ENCODE results near the gene TAF1B.

Gene TAF1B

GRCh38 chr2:9885036-9885684 is 41.9 kb downstream of the TAF1B start:
- TF ChIP-seq CTCF (conservative IDR thresholded peaks at IDR 0.05; ENCODE audit: low read length), result no peak
- no peak for DNase-seq (ENCODE audit: low read depth)
- H3K4me3 ChIP-seq (ENCODE audit: low read length), result no peak overlapping the region

- no peak for TF ChIP-seq CTCF (conservative IDR thresholded peaks at IDR 0.05; ENCODE audit: low read length)
- H3K4me3 ChIP-seq (ENCODE audit: low read length), result no peak overlapping the region
- no peak for DNase-seq (ENCODE audit: low read depth)
These were observed 44.2 kb downstream of the TAF1B start for GRCh38 chr2:9887513-9887912.

- H3K4me3 ChIP-seq (ENCODE audit: low read length), result no peak overlapping the region
- peak; percentile 34 for DNase-seq (ENCODE audit: low read depth)
- no peak for TF ChIP-seq CTCF (conservative IDR thresholded peaks at IDR 0.05; ENCODE audit: low read length)
These were observed 46.6 kb downstream of the TAF1B start for GRCh38 chr2:9889812-9890261.

GRCh38 chr2:9892236-9892635 is 49.0 kb downstream of the TAF1B start:
- H3K4me3 ChIP-seq (ENCODE audit: low read length), result no peak overlapping the region
- no peak for TF ChIP-seq CTCF (conservative IDR thresholded peaks at IDR 0.05; ENCODE audit: low read length)
- no peak for DNase-seq (ENCODE audit: low read depth)

GRCh38 chr2:9895669-9896590 is 52.7 kb downstream of the TAF1B start:
- TF ChIP-seq CTCF (conservative IDR thresholded peaks at IDR 0.05; ENCODE audit: low read length), result no peak
- no peak for DNase-seq (ENCODE audit: low read depth)
- no peak overlapping the region for H3K4me3 ChIP-seq (ENCODE audit: low read length)

GRCh38 chr2:9897331-9897737 is 54.1 kb downstream of the TAF1B start:
- DNase-seq (ENCODE audit: low read depth), result peak; percentile 93
- H3K4me3 ChIP-seq (ENCODE audit: low read length), result no peak overlapping the region
- TF ChIP-seq CTCF (conservative IDR thresholded peaks at IDR 0.05; ENCODE audit: low read length), result no peak
